Activated naive CD4-positive, alpha-beta T cell treated with anti-CD3 and anti-CD28 coated beads for 36 hours (primary cell): Measurements from ENCODE around the gene HSD11B1L. TPM values are rescaled to one million over a fixed set of nuclear protein-coding genes. Genes with fewer than 3 reads are reported as not detected.
"Not testable (repeated sequence)": the region's sequence is repeated elsewhere in the genome, so short reads cannot be mapped to it uniquely, and the experiment has no call there.

Source experiments
- CTCF ChIA-PET: fragments of 350-600 bp; sonication (Branson Sonifier 250); formaldehyde crosslinking; loops from one replicate; lab custom pipeline; 2021; ENCODE audit warnings: antibody characterized with exemption; lab: Charles Lee
- DNase-seq: peaks from one replicate; pipeline ENCODE4 v3.0.0-alpha.2; 2020
- H3K27ac Mint-ChIP-seq: one replicate; pipeline ENCODE4 v1.8.0; 2021; ENCODE audit warnings: mild to moderate bottlenecking, mixed read lengths
- H3K27me3 Mint-ChIP-seq: one replicate; pipeline ENCODE4 v1.8.0; 2021; ENCODE audit warnings: low read depth, mixed read lengths
- H3K36me3 Mint-ChIP-seq: one replicate; pipeline ENCODE4 v1.8.0; 2021; ENCODE audit warnings: low read depth, mixed read lengths
- H3K4me1 Mint-ChIP-seq: one replicate; pipeline ENCODE4 v1.8.0; 2021; ENCODE audit warnings: low read depth, mixed read lengths
- H3K4me3 Mint-ChIP-seq: one replicate; pipeline ENCODE4 v1.8.0; 2021; ENCODE audit warnings: mild to moderate bottlenecking, moderate library complexity, mixed read lengths
- H3K9me3 Mint-ChIP-seq: one replicate; pipeline ENCODE4 v1.8.0; 2021; ENCODE audit warnings: mixed read lengths
- intact Hi-C: fragments of 100-400 bp; cut with micrococcal nuclease; formaldehyde crosslinking; loops from one replicate; pipeline ENCODE4 v1.15.1; 2023
- total RNA-seq, 2 experiments: library from RNA; stranded (reverse); gene quantifications; one replicate each; pipeline ENCODE4 v1.2.3, GENCODE V29; 2021

HSD11B1L gene
- total RNA-seq, 2 experiments from 2014 or later = 2.6 to 3.0 TPM

DNA sequence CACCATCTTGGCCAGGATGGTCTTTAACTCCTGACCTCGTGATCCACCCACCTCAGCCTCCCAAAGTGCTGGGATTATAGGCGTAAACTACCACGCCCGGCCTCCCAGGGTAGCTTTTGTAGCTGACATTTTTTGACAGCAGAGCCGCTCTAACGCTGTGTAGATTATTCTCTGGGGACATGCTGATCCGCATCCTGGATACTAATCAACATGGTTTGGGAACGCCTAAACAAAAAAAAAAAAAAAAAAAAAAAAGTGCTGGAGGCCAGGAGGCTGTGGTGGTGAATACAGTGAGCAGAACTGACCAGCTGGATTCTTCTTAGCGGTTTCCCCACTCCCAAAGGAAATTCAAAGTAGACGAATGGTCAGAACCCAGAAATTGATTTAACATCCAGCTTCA, 34.0 kb downstream of the HSD11B1L start:
- H3K27ac Mint-ChIP-seq = no peak overlapping the region
- H3K9me3 Mint-ChIP-seq = no peaks in the 10 kb centered on the region
- DNase-seq = no peak
- CTCF ChIA-PET = interaction anchor here (1.0 to 2.5 kb wide), 2 partner anchors 25 to 28 kb away, joined by 3 to 7 read pairs; partner anchors contain the start of gene RPL36
- H3K27me3 Mint-ChIP-seq = no peaks in the 10 kb centered on the region
- no peak overlapping the region for H3K4me3 Mint-ChIP-seq
- peaks cover 28% of the 10 kb centered on the region for H3K4me1 Mint-ChIP-seq
- H3K36me3 Mint-ChIP-seq = peaks cover 50% of the 10 kb centered on the region
- intact Hi-C loops = no loop called here

DNA sequence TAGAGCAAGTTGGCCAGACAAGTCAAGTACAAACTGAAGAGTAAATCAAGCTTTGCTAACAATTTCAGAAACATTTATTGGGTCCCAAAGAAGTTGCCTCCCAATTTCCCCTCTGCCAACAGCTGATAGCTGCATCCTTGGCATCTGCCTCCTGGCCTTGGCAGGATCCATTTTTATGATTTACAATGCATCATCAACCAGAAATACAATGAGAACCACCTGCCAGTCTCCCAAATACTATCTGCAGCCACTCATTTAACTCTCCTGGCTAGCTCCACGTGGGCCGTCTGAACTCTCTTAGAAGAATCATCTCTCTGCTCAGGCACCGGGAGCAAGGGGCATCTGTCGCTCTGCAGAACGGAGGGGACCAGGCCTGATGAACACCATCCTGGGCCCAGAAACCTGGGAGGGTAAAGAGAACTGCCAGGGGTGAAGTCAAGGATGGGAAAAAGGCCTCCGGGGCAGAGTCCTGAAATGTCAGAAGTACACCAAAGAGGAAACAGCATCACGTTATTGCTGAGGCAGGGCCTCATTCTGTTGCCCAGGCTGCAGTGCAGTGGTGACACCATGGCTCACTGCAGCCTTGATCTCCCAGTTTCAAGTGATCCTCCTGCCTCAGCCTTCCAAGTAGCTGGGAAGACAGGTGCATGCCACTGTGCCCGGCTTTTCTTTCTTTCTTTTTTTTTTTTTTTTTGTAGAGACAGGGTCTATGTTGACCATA, 36.5 kb downstream of the HSD11B1L start:
- H3K36me3 Mint-ChIP-seq = peaks cover 40% of the 10 kb centered on the region
- H3K9me3 Mint-ChIP-seq = no peaks in the 10 kb centered on the region
- peaks cover 33% of the 10 kb centered on the region for H3K4me1 Mint-ChIP-seq
- DNase-seq = no peak
- intact Hi-C loops = no loop called here
- H3K27ac Mint-ChIP-seq = peak overlapping the region; percentile 98
- peak overlapping the region; percentile 89 for H3K4me3 Mint-ChIP-seq
- CTCF ChIA-PET = interaction anchor here (0.7 to 4.8 kb wide), 3 partner anchors 9 to 86 kb away, joined by 3 to 37 read pairs (median 3); partner anchors contain the start of gene RPL36
- H3K27me3 Mint-ChIP-seq = no peaks in the 10 kb centered on the region

GRCh38 chr19:5718037-5718578, 37.3 kb downstream of the HSD11B1L start:
- H3K4me1 Mint-ChIP-seq = peaks cover 33% of the 10 kb centered on the region
- H3K27me3 Mint-ChIP-seq = no peaks in the 10 kb centered on the region
- H3K36me3 Mint-ChIP-seq = peaks cover 37% of the 10 kb centered on the region
- H3K9me3 Mint-ChIP-seq = no peaks in the 10 kb centered on the region
- CTCF ChIA-PET = interaction anchor here (1.4 to 4.8 kb wide), 3 partner anchors 28 to 76 kb away, joined by 9 to 37 read pairs (median 10); partner anchors contain the start of gene RPL36
- peak overlapping the region; percentile 89 for H3K4me3 Mint-ChIP-seq
- peak overlapping the region; percentile 98 for H3K27ac Mint-ChIP-seq
- intact Hi-C loops = no loop called here
- peak; percentile 72 for DNase-seq

- CTCF ChIA-PET = interaction anchor here (0.6 to 4.8 kb wide), 4 partner anchors 29 to 408 kb away, joined by 3 to 37 read pairs (median 10); partner anchors contain the start of gene RPL36
- peak; percentile 87 for DNase-seq
- Mint-ChIP-seq H3K27ac (peak overlapping the region; percentile 98), H3K4me1 (peaks cover 33% of the 10 kb centered on the region), H3K36me3 (peaks cover 33% of the 10 kb centered on the region), H3K9me3 (no peaks in the 10 kb centered on the region), H3K4me3 (peak overlapping the region; percentile 89), H3K27me3 (no peaks in the 10 kb centered on the region)
- intact Hi-C loops = no loop called here
Observed at GRCh38 chr19:5718579-5719273, 37.9 kb downstream of the HSD11B1L start.

DNA sequence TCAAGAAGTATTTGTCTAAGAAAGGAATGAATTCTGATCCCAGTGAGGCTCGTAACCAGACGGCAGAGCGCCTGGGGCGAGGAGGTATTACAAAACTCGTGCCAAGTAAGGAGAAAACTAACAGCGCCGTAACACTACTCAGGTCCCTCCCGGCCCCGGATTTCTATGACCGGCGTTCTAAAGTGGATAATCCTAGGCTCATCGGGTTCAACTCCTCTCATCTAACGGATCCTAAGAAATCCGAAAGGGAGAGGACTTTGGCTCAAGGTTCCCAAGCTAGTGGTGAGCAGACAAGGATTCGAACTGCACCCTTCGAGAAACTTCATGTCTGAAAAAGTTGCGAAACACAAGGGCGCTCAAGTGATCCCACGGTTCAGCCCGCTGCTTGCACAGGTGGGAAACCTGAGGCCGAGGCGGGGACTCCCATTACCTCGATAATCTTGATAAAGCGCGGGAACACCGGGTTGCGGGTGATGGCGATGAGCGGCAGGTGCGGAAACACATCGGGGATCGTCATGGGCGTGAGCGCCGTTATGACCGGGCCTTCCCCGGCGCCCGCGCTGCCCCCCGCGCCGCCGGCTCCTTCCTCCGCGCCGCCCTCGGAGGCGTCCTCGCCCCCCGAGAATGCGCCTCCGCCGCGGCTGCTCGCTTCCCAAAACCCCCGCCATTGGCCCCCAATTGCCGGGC, 38.6 kb downstream of the HSD11B1L start:
- Mint-ChIP-seq H3K27ac (peak overlapping the region; percentile 98), H3K9me3 (no peaks in the 10 kb centered on the region), H3K36me3 (peaks cover 27% of the 10 kb centered on the region), H3K4me3 (peak overlapping the region; percentile 89), H3K27me3 (no peaks in the 10 kb centered on the region), H3K4me1 (peaks cover 33% of the 10 kb centered on the region)
- intact Hi-C loops = no loop called here
- CTCF ChIA-PET = interaction anchor here (1.4 to 4.8 kb wide), 4 partner anchors 8 to 75 kb away, joined by 6 to 37 read pairs (median 10); partner anchors contain the start of gene RPL36
- peak; percentile 58 for DNase-seq

DNA sequence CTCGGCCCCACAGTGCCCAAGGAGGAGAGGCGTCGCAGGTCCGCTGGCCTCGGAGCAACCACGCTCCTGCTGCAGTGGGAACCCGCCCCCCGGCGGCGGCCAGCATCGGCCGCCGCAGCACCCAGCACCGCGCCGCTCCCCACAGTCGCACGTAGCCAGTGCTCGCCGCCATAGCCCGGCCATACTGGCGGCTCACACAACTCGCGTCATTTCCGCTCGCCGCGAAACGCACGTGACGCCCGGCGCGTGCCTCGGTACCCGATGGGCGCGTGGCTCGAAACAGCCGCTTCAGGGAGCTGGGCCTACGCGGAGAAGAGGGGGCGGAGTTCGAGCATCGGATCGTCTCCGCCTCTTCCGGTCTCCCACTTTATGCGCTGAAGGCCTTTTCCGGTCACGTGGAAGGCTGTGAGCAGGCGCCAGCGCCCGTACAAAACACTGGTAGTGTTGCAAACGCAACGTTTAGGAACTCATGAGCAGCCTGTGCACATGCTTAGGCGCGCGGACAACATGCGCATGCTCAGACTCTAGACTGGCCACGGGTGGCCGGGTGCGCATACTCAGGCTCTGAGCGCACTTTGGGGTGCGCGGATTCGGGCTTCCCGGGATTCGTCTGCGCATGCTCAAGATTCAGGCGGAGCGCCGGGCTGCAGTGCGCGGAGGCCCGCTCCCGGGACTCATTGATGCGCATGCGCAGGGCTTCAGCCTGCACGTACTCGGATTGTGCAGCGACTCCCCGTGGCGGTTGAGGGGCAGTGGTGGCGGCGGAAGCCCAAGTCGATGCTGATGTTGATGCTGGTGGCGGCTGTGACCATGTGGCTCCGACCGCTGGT, 39.3 kb downstream of the HSD11B1L start, which contains the start of the genes CATSPERD and LONP1:
Gene CATSPERD, plus strand, starts transcription at position 677 of the 830 bp plus-strand sequence. Its CDS starts 101 bp downstream, at position 778.
Gene LONP1, minus strand, starts transcription at position 186 of the 830 bp plus-strand sequence. Its CDS starts 14 bp downstream, at position 172.
- intact Hi-C loops = loop anchor here (1.0 kb wide), 6 partner anchors 30 to 810 kb away; partner anchors contain the start of genes MICOS13, RPL36, SAFB2 and VMAC
- CTCF ChIA-PET = interaction anchor here (0.7 to 4.8 kb wide), 5 partner anchors 9 to 37 kb away, joined by 3 to 37 read pairs (median 3); partner anchors contain the start of gene RPL36
- Mint-ChIP-seq H3K27ac (peak within 1 kb of the TSS; percentile 98), H3K4me1 (peaks cover 33% of the 10 kb centered on the region), H3K9me3 (no peaks in the 10 kb centered on the region), H3K27me3 (no peaks in the 10 kb centered on the region), H3K36me3 (peaks cover 27% of the 10 kb centered on the region), H3K4me3 (peak within 1 kb of the TSS; percentile 89)
- peak; percentile 99 for DNase-seq

DNA sequence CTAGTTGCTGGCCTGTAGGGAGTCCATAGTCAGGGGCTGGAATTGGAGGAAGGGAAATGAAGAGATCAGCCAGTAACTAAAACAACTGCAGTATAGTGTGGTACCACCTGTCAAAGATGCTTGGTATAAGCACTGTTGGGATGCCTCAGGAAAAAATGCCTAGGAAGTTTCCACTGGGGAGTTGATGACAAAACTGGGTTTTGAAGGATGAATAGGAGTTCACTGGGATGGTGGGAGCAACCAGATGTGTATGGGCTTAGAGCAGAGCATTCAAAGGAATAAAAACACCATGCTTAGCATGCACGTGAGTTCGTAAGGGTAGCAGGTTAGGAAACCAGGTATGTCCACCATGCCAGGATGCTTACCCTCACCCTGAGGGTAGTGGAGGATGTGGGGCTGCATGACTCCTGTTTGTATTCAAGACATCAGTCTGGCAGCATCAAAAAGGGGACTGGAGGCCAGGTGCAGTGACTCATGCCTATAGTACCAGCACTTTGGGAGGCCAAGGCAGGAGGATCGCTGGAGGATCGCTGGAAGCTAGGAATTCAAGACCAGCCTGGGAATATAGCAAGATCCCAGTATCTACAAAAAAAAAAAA, 46.7 kb downstream of the HSD11B1L start:
- Mint-ChIP-seq H3K4me3 (no peak overlapping the region), H3K36me3 (no peaks in the 10 kb centered on the region), H3K9me3 (no peaks in the 10 kb centered on the region), H3K4me1 (no peaks in the 10 kb centered on the region), H3K27me3 (peaks cover 2% of the 10 kb centered on the region), H3K27ac (no peak overlapping the region)
- DNase-seq = no peak
- intact Hi-C loops = no loop called here
- CTCF ChIA-PET = interaction anchor here (0.8 kb wide), 1 partner anchor 754 kb away, joined by 3 read pairs; no protein-coding TSS in a partner anchor

DNA sequence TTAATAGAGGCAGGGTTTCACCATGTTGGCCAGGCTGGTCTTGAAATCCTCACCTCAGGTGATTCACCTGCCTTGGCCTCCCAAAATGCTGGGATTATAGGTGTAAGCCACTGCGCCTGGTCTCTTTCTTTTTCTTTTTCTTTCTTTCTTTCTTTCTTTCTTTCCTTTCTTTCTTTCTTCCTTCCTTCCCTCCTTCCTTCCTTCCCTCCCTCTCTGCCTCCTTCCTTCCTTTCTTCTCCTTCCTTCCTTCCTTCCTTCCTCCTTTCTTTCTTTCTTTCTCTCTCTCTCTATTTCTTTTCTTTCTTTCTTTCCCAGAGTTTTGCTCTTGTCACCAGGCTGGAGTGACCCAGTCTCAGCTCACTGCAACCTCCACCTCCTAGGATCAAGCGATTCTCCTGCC, 52.3 kb downstream of the HSD11B1L start:
- DNase-seq, H3K27me3 Mint-ChIP-seq, intact Hi-C loops, H3K9me3 Mint-ChIP-seq, H3K4me1 Mint-ChIP-seq, H3K27ac Mint-ChIP-seq, H3K36me3 Mint-ChIP-seq, H3K4me3 Mint-ChIP-seq: not testable (repeated sequence)
- CTCF ChIA-PET = interaction anchor here (0.6 to 0.7 kb wide), 4 partner anchors 9 to 1224 kb away, joined by 3 to 5 read pairs (median 4); no protein-coding TSS in a partner anchor
